OCI-LY1 (cell line): ENCODE data around the gene CALB2.

Experiments
- EZH2 ChIP-seq: fragments of 200-600 bp; sonication (generic), shearing (Covaris generic); IDR thresholded peaks from 2 replicates; pipeline ENCODE4 v1.8.0; 2017; ENCODE audit warnings: borderline replicate concordance, mixed run types, mild to moderate bottlenecking, antibody characterized with exemption, low read length, moderate library complexity, mixed read lengths
- TF ChIP-seq, protein P1 (sequence below): fragments of 200-600 bp; sonication (generic), shearing (Covaris generic); IDR thresholded peaks from 2 replicates; pipeline ENCODE4 v1.5.1; 2017; ENCODE audit warnings: mild to moderate bottlenecking, antibody characterized with exemption, low read length, moderate library complexity, mixed read lengths

DNA sequence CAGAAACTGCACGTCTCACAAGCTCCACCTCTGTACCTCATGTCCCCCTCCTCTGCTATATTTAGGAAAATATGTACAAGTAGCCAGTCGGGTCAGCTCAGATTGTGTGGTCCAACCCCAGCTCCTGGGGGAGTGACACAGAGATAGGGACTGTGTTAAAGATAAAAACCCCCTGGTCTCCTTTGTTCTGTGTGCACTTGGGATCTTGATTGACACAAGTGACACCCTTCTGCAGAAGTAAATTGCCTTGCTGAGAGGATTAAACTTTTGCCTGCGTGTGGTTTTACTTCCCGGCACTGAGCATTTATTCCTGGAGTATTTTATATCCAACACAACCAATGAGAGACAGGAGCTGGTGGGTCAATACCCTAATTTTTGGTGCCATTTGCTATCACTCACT is 45.8 kb downstream of the CALB2 start:
- TF ChIP-seq, protein P1, sequence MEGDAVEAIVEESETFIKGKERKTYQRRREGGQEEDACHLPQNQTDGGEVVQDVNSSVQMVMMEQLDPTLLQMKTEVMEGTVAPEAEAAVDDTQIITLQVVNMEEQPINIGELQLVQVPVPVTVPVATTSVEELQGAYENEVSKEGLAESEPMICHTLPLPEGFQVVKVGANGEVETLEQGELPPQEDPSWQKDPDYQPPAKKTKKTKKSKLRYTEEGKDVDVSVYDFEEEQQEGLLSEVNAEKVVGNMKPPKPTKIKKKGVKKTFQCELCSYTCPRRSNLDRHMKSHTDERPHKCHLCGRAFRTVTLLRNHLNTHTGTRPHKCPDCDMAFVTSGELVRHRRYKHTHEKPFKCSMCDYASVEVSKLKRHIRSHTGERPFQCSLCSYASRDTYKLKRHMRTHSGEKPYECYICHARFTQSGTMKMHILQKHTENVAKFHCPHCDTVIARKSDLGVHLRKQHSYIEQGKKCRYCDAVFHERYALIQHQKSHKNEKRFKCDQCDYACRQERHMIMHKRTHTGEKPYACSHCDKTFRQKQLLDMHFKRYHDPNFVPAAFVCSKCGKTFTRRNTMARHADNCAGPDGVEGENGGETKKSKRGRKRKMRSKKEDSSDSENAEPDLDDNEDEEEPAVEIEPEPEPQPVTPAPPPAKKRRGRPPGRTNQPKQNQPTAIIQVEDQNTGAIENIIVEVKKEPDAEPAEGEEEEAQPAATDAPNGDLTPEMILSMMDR: no peak
- TF ChIP-seq EZH2: no peak
